Ascending aorta (tissue), 2 donors: Measurements from ENCODE around the gene DCAF12L2. TPM values are rescaled to one million over a fixed set of nuclear protein-coding genes. Genes with fewer than 3 reads are reported as not detected.

Experiments used
- DNase-seq, 2 donors: peaks; one replicate each; pipeline ENCODE4 v3.0.0-alpha.2; 2019; ENCODE audit warnings: low spot score in 2 of 2
- H3K27ac ChIP-seq, 2 donors: fragments of 200-600 bp; sonication (generic); one replicate each; pipeline ENCODE4 v1.5.1; 2016 to 2017; ENCODE audit warnings: mild to moderate bottlenecking in 1 of 2
- H3K27me3 ChIP-seq: fragments of 200-600 bp; sonication (generic); one replicate; pipeline ENCODE4 v1.5.1; 2017
- H3K36me3 ChIP-seq, 2 donors: fragments of 200-600 bp; sonication (generic); one replicate each; pipeline ENCODE4 v1.5.1; 2016
- H3K4me1 ChIP-seq, 2 donors: fragments of 200-600 bp; sonication (generic); one replicate each; pipeline ENCODE4 v1.5.1; 2016 to 2017; ENCODE audit warnings: mild to moderate bottlenecking in 1 of 2
- H3K4me3 ChIP-seq, 2 donors: fragments of 200-600 bp; sonication (generic); one replicate each; pipeline ENCODE4 v1.5.1; 2016 to 2017; ENCODE audit warnings: mild to moderate bottlenecking in 1 of 2
- H3K9me3 ChIP-seq, 2 donors: fragments of 200-600 bp; sonication (generic); one replicate each; pipeline ENCODE4 v1.5.1; 2016
- intact Hi-C: fragments of 100-400 bp; cut with DNase I; formaldehyde crosslinking; loops from one replicate; pipeline ENCODE4 v1.15.1; 2023
- total RNA-seq: library from RNA; depleted of rRNA; stranded (reverse); fragments of >200 nt; gene quantifications from one replicate; pipeline ENCODE4 v1.1.0, GENCODE V29; 2016
- TF ChIP-seq, protein P1 (sequence below), 3 experiments: fragments of 200-600 bp in 2 of 3; fragments of 450-650 bp in 1 of 3; sonication (generic) in 2 of 3; IDR thresholded peaks; one replicate each; pipeline ENCODE4 v1.5.1; 2016 to 2019; ENCODE audit warnings: antibody characterized with exemption in 3 of 3, mild to moderate bottlenecking in 1 of 3, moderate library complexity in 1 of 3

DCAF12L2 gene
- total RNA-seq, 1 donor from 2014 or later: not detected

DNA sequence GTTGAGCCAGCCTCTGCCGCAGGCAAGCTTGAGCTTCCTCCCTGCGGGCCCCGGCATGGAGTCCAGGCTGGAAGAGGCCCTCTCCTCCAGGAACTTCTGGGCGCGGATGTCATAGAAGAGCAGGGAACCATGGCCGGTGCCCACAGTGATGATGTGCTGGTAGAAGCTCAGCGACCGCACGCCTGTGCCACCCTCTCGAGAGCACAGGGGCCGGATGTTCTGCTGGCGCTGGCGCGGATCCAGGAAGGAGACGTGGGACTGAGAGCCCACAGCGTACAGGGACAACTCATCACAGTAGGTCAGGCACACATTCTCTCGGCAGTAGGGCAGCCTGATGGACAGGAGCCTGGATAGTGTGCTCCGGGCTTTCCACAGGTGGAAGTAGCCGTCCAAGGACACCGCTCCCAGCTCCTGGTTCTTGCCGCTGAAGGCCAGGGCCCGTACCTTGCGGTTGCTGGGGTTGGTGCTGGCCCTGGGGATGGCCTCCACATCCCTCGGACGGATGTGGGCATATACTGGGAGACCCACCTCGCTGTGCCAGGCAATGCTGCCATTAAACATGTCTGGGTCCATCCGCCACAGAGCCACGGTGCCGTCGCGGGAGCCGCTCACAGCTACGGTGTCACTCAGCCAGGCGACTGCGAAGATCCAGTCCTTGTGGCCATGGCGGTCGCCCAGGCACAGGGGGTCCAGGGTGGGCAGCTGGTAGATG is 1.2 kb downstream of the DCAF12L2 start:
- Histone ChIP-seq H3K27me3 (no peaks in the 10 kb centered on the region), H3K36me3 (no peaks in the 10 kb centered on the region), H3K4me3 (no peak overlapping the region), H3K4me1 (no peaks in the 10 kb centered on the region), H3K27ac (no peak overlapping the region), H3K9me3 (no peaks in the 10 kb centered on the region)
- intact Hi-C loops: no loop called here
- DNase-seq: peak in 1 of 2 donors; percentile 61
- TF ChIP-seq, protein P1, sequence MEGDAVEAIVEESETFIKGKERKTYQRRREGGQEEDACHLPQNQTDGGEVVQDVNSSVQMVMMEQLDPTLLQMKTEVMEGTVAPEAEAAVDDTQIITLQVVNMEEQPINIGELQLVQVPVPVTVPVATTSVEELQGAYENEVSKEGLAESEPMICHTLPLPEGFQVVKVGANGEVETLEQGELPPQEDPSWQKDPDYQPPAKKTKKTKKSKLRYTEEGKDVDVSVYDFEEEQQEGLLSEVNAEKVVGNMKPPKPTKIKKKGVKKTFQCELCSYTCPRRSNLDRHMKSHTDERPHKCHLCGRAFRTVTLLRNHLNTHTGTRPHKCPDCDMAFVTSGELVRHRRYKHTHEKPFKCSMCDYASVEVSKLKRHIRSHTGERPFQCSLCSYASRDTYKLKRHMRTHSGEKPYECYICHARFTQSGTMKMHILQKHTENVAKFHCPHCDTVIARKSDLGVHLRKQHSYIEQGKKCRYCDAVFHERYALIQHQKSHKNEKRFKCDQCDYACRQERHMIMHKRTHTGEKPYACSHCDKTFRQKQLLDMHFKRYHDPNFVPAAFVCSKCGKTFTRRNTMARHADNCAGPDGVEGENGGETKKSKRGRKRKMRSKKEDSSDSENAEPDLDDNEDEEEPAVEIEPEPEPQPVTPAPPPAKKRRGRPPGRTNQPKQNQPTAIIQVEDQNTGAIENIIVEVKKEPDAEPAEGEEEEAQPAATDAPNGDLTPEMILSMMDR (IDR thresholded peaks at IDR 0.05): no peak

DNA sequence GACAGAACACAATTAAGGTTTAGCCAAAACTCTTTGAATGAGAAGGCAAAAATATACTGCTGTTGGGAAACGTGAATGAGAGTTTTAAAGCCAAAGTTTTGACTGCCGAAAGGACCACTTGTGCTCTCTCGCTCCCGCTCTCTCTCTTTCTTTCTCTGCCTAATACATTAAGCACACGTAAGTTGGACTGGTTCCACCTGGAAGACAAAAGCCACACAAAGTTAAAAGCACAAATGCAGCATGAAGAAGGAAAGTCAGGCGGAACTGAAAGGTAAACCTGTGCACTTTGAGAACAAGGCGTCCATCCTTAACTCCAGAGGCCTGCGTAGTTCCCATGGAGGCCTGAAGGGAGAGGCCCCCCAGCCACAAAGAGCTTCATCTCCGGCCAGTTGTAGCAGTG is 1.9 kb downstream of the DCAF12L2 start:
- intact Hi-C loops: no loop called here
- H3K36me3 ChIP-seq: no peaks in the 10 kb centered on the region

DNA sequence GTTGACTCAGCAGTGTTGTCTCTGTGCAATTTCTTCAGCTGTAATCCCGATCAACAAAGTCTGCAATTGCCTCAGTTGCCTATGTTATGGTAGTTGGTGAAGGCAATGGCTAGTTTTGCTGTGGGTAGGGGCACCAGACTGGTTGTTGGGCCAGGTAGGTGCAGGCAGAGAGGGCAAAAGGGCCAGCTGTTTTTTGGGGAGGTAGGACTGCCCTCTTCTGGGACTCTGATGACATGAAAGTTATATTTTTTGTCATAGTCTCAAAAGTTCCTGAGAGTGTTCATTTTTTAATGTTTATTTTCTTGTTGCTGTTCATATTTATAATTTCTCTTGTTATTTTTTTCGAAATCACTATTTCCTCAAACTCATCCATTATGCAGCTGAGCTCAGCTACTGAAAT is 25.1 kb downstream of the DCAF12L2 start:
- TF ChIP-seq, protein P1 (IDR thresholded peaks at IDR 0.05): no peak
- Histone ChIP-seq H3K9me3 (no peaks in the 10 kb centered on the region), H3K4me3 (no peak overlapping the region), H3K4me1 (no peaks in the 10 kb centered on the region), H3K27ac (no peak overlapping the region), H3K27me3 (no peaks in the 10 kb centered on the region), H3K36me3 (no peaks in the 10 kb centered on the region)
- DNase-seq: no peak
- intact Hi-C loops: no loop called here

More for the DNA sequence above, 1.9 kb downstream of the DCAF12L2 start:
- Histone ChIP-seq H3K9me3 (no peaks in the 10 kb centered on the region), H3K27ac (no peak overlapping the region), H3K4me3 (no peak overlapping the region), H3K4me1 (no peaks in the 10 kb centered on the region), H3K27me3 (no peaks in the 10 kb centered on the region)
- TF ChIP-seq, protein P1 (IDR thresholded peaks at IDR 0.05): no peak
- DNase-seq: no peak

DNA sequence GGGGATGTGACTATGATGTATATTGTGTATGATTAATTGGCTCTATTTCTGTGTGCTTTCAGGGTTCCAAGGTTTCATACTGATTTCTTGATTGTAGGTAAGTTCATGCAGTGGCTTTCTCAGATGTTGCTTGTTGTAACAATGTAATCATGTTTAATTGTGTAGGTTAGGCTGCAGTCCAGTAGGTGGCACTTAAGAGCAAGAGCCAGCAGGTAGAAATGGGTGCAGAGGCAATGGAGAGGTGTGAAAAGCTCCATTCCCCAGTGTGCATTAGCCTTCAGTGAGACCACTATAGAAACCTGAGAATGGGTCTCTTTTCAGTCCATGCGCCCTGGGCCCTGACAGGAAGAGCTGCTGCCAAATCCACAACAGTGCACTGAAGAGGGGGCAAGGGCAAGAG is 28.2 kb downstream of the DCAF12L2 start:
- H3K9me3 ChIP-seq: no peaks in the 10 kb centered on the region
- intact Hi-C loops: no loop called here
- TF ChIP-seq, protein P1 (IDR thresholded peaks at IDR 0.05): no peak
- no peaks in the 10 kb centered on the region for H3K27me3 ChIP-seq
- no peaks in the 10 kb centered on the region for H3K4me1 ChIP-seq
- H3K27ac ChIP-seq: no peak overlapping the region
- no peak overlapping the region for H3K4me3 ChIP-seq
- no peak for DNase-seq
- H3K36me3 ChIP-seq: no peaks in the 10 kb centered on the region

DNA sequence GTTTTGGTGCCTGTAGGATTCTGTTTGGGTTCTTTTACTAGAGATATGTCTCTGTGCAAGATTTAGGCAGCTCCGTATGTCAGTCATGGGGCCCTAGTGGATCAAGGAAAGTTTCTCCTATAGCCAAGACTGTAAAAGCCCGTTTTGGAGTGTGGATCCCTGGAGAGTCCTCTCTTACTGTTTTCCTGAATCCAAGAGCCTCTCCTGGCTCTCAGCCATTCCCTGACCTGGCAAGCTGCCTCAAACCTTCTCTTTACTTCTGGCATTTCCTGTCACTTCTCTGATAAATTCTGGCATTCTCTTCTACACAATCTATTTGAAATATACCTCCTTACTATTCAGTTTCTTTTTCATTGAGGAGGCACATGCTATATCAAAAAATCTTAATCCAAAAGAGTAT is 41.4 kb downstream of the DCAF12L2 start:
- H3K4me3 ChIP-seq: no peak overlapping the region
- TF ChIP-seq, protein P1 (IDR thresholded peaks at IDR 0.05): no peak
- H3K4me1 ChIP-seq: no peaks in the 10 kb centered on the region
- no peak overlapping the region for H3K27ac ChIP-seq
- intact Hi-C loops: no loop called here
- DNase-seq: no peak
- H3K9me3 ChIP-seq: no peaks in the 10 kb centered on the region
- no peaks in the 10 kb centered on the region for H3K36me3 ChIP-seq
- H3K27me3 ChIP-seq: no peaks in the 10 kb centered on the region
